Nucleus accumbens (tissue), 56 donors: ENCODE data around the gene PLCB1.
"Not testable (repeated sequence)": the region's sequence is repeated elsewhere in the genome, so short reads cannot be mapped to it uniquely, and the experiment has no call there.

ENCODE experiments used
- DNase-seq, 56 donors: peaks; one replicate each; lab custom pipeline; 2025; lab: John Stamatoyannopoulos, UW

Gene PLCB1

DNA sequence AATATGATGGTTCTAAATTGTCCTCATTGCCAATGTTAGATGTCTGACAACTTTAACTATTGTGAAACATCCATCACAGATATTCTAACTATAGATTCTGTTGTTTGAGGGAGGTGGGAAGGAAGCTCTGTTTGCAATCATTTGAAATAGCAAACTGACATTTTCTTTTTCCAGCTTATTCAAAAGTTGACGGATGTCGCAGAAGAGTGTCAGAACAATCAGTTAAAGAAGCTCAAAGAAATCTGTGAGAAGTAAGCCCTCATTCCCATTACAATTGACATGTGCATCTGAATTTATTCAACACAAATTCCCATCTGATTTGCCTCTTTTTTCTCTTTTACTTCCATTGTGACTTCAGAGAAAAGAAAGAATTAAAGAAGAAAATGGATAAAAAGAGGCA is 656.2 kb downstream of the PLCB1 start:
- no peak for DNase-seq

DNA sequence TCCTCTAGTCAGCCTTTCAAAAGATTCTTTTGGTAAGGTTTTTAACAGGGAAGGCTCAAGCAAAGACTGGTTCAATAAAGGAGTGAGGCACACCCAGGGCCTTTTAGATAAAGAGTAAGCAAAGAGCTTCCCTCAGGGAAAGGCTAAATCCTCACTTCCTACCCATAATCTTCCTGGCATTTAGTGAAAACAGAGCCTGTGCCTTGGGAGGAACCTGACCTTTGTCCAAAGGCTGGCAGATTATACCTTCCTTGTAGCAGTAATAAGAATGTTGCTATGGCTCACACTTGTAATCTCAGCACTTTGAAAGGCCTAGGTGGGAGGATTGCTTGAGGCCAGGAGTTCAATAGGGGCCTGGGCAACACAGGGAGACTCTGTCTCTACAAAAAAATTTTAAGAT is 656.8 kb downstream of the PLCB1 start:
- no peak for DNase-seq

DNA sequence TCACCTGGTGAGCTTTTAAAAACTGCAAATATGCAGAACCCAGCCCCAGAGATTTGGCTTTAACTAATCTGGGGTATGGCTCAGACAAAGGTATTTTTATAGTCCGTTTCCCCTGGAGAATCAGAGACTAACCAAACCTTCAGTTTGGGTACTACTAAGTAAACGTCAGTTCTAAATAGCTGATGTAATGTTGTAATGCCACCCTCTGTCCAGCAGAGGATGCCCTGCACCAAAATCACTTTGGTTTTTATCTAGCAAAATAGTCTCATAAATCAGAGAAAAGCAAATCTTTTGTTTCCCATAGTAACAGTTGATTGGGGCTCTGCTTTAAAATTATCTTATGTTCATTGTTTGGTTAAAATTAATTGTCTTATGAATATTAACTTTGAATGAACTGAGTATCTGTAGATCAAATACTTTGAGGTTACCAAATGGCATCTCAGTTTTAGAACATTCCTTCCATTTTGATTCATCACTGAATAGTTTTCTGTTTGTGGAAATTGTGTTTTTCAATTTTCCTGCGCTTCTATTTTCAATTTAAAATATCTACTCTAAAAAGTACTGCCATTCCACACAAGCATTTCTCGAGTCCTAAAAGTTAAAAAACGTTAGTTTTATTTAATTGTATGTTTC is 658.5 kb downstream of the PLCB1 start:
- peak in 10 of 56 donors; percentile 1 to 40 (median 4) for DNase-seq

DNA sequence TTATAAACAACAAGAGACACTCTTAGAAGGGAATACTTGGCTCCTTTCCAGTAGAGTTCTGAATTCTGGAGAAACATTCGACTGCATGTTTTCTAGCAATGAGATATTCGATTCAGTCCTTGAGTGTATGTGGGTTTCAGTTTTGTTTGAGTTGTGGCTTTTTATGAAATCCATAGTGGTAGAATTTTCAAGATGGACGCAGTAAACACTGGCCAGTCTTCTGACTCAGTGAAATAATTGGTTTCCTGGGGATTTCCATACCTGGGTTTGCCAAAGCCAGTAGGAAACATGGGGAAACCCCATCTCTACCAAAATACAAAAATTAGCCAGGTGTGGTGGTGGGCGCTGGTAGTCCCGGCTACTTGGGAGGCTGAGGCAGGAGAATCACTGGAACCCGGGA is 663.3 kb downstream of the PLCB1 start:
- DNase-seq: no peak

DNA sequence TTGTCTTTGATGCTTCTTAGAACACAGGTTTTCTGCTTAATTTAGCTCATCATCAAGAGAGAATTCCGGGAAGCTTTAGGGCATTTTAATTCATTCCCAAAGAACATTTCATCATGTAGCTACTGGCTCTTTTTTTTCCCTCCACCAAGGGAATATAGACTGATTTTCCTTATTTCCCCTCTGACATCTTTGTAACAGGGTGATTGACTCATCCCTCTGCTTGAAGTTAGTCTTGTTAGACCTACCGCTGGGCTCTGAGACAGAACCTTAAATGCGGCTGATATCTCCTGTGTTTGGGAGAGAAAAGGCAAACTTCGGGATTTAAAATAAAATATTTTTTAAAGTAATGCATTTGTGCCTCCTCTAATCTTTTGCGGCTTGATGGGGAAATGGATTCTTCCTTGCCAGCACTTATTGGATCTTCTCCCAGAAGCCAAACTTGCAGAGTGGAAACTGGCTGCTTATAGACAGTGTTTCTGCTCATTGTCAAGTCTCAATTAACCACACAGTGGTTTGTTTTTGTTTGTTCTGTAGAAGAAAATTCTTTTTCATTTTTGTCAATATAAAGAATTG is 664.1 kb downstream of the PLCB1 start:
- DNase-seq: no peak

DNA sequence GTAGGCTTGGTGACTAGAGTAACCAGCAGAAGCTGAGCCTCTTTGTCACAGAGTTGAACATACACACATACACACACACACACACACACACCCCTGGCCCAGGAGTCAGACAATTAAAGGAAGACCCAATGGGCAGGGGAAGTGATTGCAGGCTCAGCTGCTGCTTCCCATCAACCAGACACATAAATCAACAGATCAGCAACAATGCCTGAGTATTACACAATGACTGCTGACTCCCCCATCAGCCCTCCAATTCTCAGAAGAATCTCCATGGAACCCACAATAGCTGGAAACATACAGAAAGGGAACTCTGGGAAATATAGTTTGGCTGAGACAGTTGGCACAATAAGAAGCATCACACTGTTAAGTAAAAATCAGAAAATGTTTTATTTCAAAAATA is 666.4 kb downstream of the PLCB1 start:
- DNase-seq: no peak

DNA sequence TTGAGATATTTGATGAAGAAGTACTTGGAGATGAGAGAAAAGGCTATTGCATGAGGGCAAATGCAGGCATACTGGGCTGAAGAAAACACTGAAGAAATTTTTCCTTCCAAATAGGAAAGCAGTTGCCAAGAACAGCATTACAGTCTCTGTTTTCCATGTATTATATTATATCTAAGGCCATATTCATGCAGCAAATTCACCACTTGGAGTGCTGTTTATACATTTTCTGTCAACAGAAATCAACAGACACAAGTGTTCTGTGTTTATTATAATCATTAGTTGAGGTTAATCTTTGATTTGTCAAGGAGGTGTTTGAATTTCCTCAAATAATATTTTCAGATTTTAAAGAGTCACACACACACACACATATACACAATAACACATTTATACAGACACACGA is 668.0 kb downstream of the PLCB1 start:
- no peak for DNase-seq

DNA sequence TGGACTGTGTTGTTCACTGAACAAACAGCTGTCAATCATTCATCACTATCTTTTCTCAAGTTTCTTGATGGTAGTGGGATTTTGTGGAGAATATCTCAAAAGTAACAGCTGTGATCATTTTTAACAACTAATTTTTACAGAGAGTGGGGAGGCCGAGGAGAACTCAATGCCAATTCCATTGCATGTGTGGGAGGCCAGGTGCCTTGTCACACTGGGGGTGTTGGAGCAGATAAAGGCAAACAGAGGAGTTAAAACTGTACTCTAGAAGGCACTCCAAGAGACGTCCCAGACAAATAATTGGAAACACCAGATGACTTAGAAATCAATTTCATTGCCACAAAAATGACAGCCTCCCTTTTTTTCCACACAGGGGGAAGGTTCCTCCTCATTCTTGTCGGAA is 669.6 kb downstream of the PLCB1 start:
- DNase-seq: peak in 1 of 56 donors; percentile 2

DNA sequence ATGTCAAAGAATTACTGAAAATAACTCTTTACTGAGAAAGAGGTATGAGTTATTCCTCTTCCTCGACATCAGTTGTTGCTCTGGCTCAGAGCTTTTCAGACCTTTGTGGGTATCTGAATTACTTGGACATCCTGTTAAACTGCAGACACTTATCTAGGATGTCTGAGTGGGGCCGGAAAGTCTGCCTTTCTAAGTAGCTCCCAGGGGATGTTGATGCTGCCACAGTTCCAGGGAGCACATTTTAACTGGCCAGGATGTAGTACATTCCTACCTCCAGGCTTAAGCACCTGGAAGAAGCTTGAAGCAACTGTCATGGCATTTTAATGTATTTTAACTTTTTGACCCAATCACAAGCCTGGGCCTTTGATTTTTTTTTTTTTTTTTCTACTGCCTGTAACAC is 671.0 kb downstream of the PLCB1 start:
- DNase-seq: no peak

DNA sequence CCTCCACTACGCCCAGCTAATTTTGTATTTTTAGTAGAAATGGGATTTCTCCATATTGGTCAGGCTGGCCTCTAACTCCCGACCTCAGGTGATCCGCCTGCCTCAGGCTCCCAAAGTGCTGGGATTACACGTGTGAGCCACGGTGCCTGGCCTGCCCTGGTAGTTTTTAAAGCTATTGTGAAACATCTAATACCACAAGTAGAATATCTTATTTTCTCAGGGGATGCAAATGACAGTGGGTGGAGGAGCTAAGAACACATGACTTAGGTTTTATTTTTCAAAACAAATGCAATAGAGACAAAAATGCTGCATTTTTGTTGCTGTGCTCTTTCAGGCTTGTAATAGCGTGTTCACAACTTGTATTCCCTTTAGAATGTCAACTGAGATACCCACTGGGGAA is 671.9 kb downstream of the PLCB1 start:
- no peak for DNase-seq

DNA sequence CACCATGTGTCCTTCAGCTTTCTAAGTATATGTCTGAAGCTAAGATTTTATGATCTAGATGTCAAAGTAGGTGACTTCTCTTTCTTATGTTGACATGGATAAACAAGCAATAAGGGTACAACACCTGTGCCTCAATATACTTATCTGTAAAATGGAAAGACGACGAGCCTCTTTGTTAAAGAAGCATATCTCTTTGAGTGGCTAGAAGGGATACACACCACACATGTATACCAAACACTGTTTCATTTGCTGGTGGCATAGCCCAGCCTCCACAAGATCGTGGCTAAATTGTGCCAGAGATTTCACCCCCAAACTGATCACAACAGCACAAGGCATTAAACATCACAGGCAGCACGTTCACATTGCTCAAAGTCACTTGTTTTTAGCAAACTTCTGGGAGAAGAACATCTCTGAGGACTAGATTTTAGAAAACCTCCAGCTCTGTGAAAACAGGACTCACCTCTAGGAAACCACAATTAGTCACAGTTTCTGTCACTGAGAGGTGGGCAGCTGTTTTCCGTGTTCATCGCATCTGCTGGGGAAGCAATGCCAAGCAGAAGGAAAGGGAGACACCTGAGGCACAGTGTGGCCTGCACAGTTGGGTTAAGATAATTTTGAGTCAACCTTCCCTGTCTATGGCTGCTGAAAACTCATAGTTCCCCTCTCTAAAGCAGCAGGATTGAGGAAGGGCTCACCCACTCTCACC is 673.8 kb downstream of the PLCB1 start:
- no peak for DNase-seq

DNA sequence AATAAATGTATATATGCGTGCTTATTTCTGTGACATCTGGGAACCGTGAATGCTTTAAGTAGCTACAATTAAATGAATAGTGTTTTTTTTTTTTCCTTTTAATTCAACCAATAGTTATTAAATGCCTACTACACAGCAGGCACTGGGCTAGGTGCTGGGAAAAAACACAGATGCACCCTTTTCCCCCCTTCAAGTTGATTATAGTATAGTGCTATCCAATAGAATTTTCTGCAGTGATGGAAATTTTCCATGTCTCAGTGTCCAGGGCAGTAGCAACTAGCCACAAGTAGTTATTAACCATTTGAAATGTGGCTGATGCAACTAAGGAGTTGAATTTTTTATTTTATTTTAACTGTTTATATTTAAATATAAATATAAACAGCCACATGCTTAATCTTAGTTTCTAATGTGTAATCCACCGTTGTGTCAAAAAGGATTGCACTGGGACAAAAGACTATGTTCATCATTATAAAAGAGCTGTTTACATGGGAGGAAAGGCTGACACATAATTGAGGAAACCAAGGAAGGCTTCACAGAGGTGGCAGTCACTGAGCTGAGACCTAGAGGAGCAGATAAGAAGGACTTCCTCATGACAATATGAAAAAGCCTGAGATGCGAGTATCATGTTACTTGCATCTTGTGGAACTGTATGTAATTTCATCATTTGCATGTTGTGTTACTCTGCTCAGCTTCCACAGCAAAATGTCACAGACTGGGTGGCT is 675.6 kb downstream of the PLCB1 start:
- DNase-seq: no peak

DNA sequence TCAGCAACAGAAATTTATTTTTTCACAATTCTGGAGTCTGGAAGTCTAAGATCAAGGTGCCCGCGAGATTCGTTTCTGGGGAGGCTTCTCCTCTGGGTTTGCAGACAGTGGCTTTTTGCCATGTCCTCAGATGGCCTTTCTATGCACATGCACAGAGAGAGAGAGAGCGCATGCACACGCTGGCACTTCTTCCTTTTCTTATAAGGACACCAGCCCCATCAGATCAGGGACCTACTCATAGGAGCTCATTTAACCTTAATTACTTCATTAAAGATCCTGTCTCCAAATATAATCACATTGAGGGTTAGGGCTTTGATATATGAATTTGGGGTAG is 676.1 kb downstream of the PLCB1 start:
- DNase-seq: no peak

DNA sequence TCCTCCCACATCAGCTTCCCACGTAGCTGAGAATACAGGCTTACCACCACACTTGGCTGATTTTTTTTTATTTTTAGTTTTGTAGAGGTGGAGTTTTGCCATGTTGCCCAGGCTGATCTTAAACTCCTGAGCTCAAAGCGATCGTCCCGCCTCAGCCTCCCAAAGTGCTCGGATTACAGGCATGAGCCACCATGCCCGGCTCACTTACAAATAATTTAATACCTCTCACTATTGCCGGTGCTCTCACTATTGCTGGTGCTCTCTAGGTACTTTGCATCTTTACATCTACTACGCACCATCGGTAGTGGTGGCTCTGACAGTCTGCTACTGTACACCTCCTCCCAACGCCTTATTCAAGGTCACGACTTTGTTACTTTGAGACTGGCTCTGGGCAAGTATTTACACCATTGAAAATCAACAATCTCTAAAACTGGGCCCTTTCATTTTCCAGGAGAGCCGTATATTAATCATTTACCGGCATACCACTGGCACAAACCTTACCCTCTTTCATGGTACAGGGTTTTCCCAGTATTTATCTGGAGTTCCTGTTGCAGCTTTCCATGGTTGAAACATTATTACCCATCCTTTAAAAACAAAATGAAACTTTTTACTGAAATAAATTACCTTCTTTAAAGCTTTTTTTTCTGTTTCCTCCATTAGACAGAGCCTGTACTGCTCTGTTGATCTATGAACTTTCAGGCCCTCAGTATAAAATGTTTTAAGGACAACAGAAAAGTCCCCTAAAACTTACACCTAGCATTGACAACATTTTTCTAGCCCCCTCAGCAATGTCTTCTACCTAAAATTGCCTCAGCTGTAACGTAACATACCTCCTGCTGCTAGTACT is 677.3 kb downstream of the PLCB1 start:
- DNase-seq: no peak

DNA sequence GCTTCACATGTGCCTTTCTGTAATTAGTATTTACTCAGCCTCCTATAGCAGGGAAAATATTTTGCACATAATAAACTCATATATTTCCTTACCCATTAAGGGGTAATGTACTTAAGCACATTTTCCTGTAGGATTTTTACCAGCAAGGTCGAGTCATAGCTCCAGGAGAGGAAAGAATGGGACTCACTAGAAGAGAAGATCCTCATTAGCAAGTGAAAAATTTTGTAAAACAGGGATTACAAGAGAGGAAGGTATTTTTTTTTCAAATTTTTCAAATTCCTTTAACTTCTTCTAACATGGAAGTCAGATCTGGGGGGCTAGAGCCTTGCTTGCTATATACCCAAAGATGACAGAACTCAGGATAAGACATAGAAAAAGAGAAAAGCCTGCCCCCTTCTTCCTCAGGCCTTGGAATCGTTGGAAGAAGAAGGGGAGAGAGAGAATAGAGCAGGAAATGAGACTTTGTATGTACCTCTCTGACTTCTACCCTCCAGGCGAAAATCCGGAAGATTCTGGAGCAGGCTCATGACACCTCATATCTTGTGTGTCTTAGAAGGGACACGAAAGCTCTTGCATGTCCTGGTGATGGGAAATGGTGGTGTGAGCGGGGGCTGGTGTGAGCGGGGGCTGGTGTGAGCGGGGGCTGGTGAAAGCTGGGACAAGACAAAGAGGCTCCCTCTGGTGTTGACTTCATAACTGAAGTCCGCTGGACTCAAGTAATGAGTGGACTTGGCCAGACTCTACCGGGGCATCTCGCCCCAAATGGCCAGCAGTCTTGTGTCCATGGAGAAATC is 679.9 kb downstream of the PLCB1 start:
- DNase-seq: no peak

DNA sequence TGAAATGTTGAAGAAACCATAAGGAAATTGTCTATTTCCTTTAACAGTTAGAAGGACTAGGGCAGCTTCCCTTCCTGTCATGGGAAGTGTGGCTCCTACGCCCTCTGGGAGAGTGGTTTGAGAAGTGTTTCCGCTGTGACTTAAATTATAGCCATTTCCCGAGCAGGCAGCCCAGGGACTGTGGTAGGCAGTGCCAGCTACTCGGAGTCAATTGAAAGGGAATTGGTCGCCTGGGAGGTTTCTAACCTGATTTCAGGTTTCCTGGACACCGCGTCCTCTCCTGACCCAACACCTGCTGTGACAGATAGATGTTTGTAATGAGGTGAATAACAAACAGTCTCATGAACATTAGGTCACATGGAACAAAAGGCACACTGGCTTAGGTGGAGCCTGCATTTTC is 680.8 kb downstream of the PLCB1 start:
- no peak for DNase-seq

DNA sequence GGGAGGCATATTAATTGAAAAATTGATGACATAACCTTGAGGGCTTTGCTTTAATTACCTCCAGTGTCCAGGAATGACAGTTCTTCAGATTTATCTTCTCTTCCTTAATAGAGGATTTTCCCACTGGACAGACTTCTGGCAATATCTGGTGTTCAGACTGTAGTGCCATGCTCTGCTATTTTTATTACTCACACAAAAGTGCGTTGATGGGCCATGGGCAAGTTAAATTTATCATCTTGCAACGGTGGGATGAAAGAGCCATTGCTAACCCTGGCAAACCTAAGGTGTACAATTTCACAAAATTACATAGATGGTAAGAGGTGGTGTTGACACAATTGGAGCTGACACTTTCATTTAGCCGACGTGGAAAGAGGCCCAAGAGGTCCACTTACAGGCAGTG is 683.1 kb downstream of the PLCB1 start:
- no peak for DNase-seq

DNA sequence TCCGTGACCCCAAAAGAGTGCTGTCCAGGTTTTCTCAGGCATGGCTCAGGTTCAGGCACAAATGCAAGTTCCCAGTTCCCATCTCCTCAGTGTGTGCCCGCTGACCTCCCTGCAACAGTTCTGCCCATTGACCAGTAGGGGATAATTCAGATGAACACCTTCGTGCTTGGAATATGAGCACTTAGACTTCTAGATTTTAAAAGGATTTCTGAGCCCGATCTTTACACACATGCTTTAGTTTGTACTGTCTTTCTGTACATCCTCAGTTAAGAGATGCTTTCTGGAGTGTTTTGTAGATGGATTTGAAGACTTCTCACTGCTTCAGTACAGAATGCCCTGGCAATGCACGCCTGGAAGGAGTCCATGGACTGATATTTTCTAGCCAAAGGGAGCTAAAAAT is 697.2 kb downstream of the PLCB1 start:
- DNase-seq: no peak

DNA sequence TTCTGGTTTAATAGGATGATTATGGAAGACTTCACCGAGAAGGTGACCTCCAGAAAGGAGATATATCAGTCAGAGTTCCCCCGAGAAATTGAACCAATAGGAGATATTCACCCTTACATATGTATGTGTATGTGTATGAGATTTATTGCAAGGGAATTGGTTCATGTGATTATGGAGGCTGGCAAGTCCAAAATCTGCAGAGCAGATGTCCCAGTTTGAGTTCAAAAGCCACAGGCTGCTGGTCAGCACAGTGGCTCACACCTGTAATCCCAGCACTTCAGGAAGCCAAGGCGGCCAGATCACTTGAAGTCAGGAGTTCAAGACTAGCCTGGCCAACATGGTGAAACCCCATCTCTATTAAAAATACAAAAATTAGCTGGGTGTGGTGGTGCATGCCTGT is 702.2 kb downstream of the PLCB1 start:
- not testable (repeated sequence) for DNase-seq

DNA sequence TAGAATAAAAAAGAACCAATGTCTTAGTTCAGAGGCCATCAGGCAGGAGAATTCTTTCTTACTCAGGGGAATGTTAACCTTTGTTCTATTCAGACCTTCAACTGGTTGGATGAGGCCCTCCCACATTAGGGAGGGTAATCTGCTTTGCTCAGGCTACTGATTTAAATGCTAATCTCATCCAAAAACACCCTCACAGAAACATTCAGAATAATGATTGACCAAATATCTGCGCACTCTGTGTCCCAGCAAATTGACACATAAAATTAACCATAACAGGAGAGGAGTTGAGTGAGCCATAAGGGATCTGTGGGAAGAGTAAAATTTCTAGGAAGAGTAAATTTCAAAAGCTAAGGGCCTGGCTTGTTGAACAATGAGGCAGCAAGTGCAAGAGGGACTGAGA is 702.8 kb downstream of the PLCB1 start:
- DNase-seq: no peak
